ENCODE measurements around the gene FLG2. TPM values are rescaled to one million over a fixed set of nuclear protein-coding genes. Genes with fewer than 3 reads are reported as not detected.

FLG2 gene
- not detected for total RNA-seq (2021; fragmentation: NEBNext Ultra II Directional; extraction: Animal tissue kit (Norgen Biotek cat#: 25700))
- long read RNA-seq = 0 reads

GRCh38 chr1:152359906-152360305 lies at the start of gene FLG2:
FLG2 (minus strand) TSS chr1:152360006; CDS start chr1:152358884, 1,122 bp downstream.
- TF ChIP-seq, protein P1, sequence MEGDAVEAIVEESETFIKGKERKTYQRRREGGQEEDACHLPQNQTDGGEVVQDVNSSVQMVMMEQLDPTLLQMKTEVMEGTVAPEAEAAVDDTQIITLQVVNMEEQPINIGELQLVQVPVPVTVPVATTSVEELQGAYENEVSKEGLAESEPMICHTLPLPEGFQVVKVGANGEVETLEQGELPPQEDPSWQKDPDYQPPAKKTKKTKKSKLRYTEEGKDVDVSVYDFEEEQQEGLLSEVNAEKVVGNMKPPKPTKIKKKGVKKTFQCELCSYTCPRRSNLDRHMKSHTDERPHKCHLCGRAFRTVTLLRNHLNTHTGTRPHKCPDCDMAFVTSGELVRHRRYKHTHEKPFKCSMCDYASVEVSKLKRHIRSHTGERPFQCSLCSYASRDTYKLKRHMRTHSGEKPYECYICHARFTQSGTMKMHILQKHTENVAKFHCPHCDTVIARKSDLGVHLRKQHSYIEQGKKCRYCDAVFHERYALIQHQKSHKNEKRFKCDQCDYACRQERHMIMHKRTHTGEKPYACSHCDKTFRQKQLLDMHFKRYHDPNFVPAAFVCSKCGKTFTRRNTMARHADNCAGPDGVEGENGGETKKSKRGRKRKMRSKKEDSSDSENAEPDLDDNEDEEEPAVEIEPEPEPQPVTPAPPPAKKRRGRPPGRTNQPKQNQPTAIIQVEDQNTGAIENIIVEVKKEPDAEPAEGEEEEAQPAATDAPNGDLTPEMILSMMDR (IDR thresholded peaks at IDR 0.05) = no peak
- H3K4me1 Mint-ChIP-seq (ENCODE audit: low read depth) = no peaks in the 10 kb centered on the region
- no peaks in the 10 kb centered on the region for H3K36me3 Mint-ChIP-seq (ENCODE audit: low read depth)
- peaks cover 12% of the 10 kb centered on the region for H3K9me3 Mint-ChIP-seq
- no peaks in the 10 kb centered on the region for H3K27me3 Mint-ChIP-seq (ENCODE audit: insufficient read depth)
- H3K4me3 Mint-ChIP-seq = no peak within 1 kb of the TSS
- DNase-seq = no peak
- no peak within 1 kb of the TSS for H3K27ac Mint-ChIP-seq

DNA sequence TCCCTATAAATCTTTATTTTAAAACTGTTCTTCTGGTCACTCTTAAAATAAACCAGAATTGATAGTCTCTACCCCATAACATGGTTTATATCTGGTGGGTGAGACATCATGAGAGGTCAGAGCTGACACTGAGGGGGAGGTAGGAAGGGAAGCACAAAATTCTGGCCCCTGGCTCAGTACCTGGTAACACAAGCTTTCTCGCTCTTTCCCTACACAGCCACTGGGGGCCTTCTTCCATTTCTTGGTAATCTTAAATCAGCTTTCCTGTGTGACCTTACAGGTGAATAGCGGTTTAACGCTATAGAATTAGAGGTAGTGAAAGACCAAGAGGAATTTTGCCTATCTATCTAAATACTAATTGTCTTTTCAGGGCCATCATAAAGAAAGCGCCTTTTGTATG lies 48.9 kb upstream of the FLG2 start:
- Mint-ChIP-seq H3K36me3 (ENCODE audit: low read depth) (no peaks in the 10 kb centered on the region), H3K4me1 (ENCODE audit: low read depth) (no peaks in the 10 kb centered on the region), H3K27me3 (ENCODE audit: insufficient read depth) (peaks cover 4% of the 10 kb centered on the region), H3K9me3 (peaks cover 21% of the 10 kb centered on the region), H3K4me3 (no peak overlapping the region), H3K27ac (no peak overlapping the region)
- TF ChIP-seq, protein P1 (IDR thresholded peaks at IDR 0.05) = no peak
- no peak for DNase-seq

GRCh38 chr1:152398812-152399698 lies 39.2 kb upstream of the FLG2 start:
- H3K4me1 Mint-ChIP-seq (ENCODE audit: low read depth) = no peaks in the 10 kb centered on the region
- H3K27ac Mint-ChIP-seq = no peak overlapping the region
- no peaks in the 10 kb centered on the region; the same call in 1 of the 2 replicates for H3K27me3 Mint-ChIP-seq (ENCODE audit: insufficient read depth)
- peak; percentile 4 for DNase-seq
- no peaks in the 10 kb centered on the region for H3K36me3 Mint-ChIP-seq (ENCODE audit: low read depth)
- no peak overlapping the region for H3K4me3 Mint-ChIP-seq
- TF ChIP-seq, protein P1 (IDR thresholded peaks at IDR 0.05) = peak; percentile 48; the same call in 1 of the 2 replicates
- H3K9me3 Mint-ChIP-seq = no peaks in the 10 kb centered on the region

- Mint-ChIP-seq H3K27ac (no peak overlapping the region), H3K4me3 (no peak overlapping the region), H3K27me3 (ENCODE audit: insufficient read depth) (peaks cover 1% of the 10 kb centered on the region; the same call in 1 of the 2 replicates), H3K9me3 (no peaks in the 10 kb centered on the region), H3K4me1 (ENCODE audit: low read depth) (no peaks in the 10 kb centered on the region), H3K36me3 (ENCODE audit: low read depth) (no peaks in the 10 kb centered on the region)
- DNase-seq = no peak
- TF ChIP-seq, protein P1 (IDR thresholded peaks at IDR 0.05) = peak; percentile 45; the same call in 1 of the 2 replicates
These were observed 37.7 kb upstream of the FLG2 start for GRCh38 chr1:152397474-152397873.

GRCh38 chr1:152394151-152394550 lies 34.3 kb upstream of the FLG2 start:
- TF ChIP-seq, protein P1 (IDR thresholded peaks at IDR 0.05) = no peak
- no peak for DNase-seq
- H3K4me3 Mint-ChIP-seq = no peak overlapping the region
- H3K27me3 Mint-ChIP-seq (ENCODE audit: insufficient read depth) = peaks cover 1% of the 10 kb centered on the region; the same call in 1 of the 2 replicates
- H3K9me3 Mint-ChIP-seq = peaks cover 9% of the 10 kb centered on the region
- H3K36me3 Mint-ChIP-seq (ENCODE audit: low read depth) = no peaks in the 10 kb centered on the region
- no peaks in the 10 kb centered on the region for H3K4me1 Mint-ChIP-seq (ENCODE audit: low read depth)
- no peak overlapping the region for H3K27ac Mint-ChIP-seq
